ENCODE measurements around the gene PYGO2. TPM values are rescaled to one million over a fixed set of nuclear protein-coding genes. Genes with fewer than 3 reads are reported as not detected.

PYGO2 gene
- total RNA-seq, 1 experiment from 2014 or later, result 35.9 TPM

GRCh38 chr1:154938604-154939399 lies 22.8 kb downstream of the PYGO2 start:
- Mint-ChIP-seq H3K27me3 (ENCODE audit: insufficient read depth, unreplicated experiment) (no peaks in the 10 kb centered on the region), H3K27ac (ENCODE audit: low read depth, unreplicated experiment) (peak overlapping the region; percentile 100), H3K4me3 (ENCODE audit: unreplicated experiment) (peak overlapping the region; percentile 90), H3K9me3 (ENCODE audit: unreplicated experiment) (no peaks in the 10 kb centered on the region), H3K36me3 (ENCODE audit: insufficient read depth, unreplicated experiment) (peaks cover 6% of the 10 kb centered on the region), H3K4me1 (ENCODE audit: insufficient read depth, unreplicated experiment) (peaks cover 43% of the 10 kb centered on the region)
- BruUV-seq (replicated peaks), result no TSS peak
- CTCF ChIA-PET, result interaction anchor here (0.5 to 5.7 kb wide), 13 partner anchors 7 to 588 kb away, joined by 3 to 45 read pairs (median 3); partner anchors contain the start of genes PBXIP1 and PYGO2
- DNase-seq (ENCODE audit: unreplicated experiment), result no peak
- intact Hi-C loops (cut with micrococcal nuclease), result no loop called here
- TF ChIP-seq, protein P1, sequence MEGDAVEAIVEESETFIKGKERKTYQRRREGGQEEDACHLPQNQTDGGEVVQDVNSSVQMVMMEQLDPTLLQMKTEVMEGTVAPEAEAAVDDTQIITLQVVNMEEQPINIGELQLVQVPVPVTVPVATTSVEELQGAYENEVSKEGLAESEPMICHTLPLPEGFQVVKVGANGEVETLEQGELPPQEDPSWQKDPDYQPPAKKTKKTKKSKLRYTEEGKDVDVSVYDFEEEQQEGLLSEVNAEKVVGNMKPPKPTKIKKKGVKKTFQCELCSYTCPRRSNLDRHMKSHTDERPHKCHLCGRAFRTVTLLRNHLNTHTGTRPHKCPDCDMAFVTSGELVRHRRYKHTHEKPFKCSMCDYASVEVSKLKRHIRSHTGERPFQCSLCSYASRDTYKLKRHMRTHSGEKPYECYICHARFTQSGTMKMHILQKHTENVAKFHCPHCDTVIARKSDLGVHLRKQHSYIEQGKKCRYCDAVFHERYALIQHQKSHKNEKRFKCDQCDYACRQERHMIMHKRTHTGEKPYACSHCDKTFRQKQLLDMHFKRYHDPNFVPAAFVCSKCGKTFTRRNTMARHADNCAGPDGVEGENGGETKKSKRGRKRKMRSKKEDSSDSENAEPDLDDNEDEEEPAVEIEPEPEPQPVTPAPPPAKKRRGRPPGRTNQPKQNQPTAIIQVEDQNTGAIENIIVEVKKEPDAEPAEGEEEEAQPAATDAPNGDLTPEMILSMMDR (IDR thresholded peaks at IDR 0.05; ENCODE audit: unreplicated experiment), result no peak
- POLR2A ChIA-PET, result interaction anchor here (0.6 to 6.3 kb wide), 21 partner anchors 13 to 459 kb away, joined by 3 to 146 read pairs (median 5); partner anchors contain the start of genes ADAM15, CHRNB2, CKS1B and EFNA1

DNA sequence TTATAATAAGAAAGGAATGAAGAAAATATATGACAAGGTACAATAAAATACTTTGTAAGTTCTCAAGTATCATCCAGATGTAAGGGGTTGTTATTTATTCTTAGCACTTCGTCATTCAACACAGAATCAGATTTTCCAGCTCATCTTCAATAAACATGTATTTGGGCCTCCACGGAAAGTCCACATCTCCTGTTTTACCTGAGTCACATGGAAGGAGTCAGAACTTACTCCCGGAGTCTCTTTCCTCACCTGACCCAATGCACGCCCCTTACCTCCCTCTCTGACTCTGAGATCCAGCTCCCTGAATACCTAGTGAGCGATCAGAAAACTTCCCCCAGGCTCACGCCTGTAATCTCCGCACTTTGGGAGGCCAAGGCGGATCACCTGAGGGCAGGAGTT lies 23.6 kb downstream of the PYGO2 start:
- POLR2A ChIA-PET, result interaction anchor here (0.5 to 6.3 kb wide), 29 partner anchors 9 to 458 kb away, joined by 3 to 146 read pairs (median 6); partner anchors contain the start of genes ADAM15, CHRNB2, CKS1B and EFNA1
- Mint-ChIP-seq H3K9me3 (ENCODE audit: unreplicated experiment) (no peaks in the 10 kb centered on the region), H3K4me1 (ENCODE audit: insufficient read depth, unreplicated experiment) (peaks cover 40% of the 10 kb centered on the region), H3K4me3 (ENCODE audit: unreplicated experiment) (peak overlapping the region; percentile 90), H3K27me3 (ENCODE audit: insufficient read depth, unreplicated experiment) (no peaks in the 10 kb centered on the region), H3K27ac (ENCODE audit: low read depth, unreplicated experiment) (peak overlapping the region; percentile 100), H3K36me3 (ENCODE audit: insufficient read depth, unreplicated experiment) (peaks cover 6% of the 10 kb centered on the region)
- intact Hi-C loops (cut with micrococcal nuclease), result loop anchor here (1.0 to 2.0 kb wide), 2 partner anchors 379 to 459 kb away; no protein-coding TSS in a partner anchor
- CTCF ChIA-PET, result interaction anchor here (0.5 to 5.7 kb wide), 17 partner anchors 8 to 588 kb away, joined by 3 to 45 read pairs (median 3); partner anchors contain the start of gene PBXIP1
- BruUV-seq (replicated peaks), result no TSS peak
- TF ChIP-seq, protein P1 (IDR thresholded peaks at IDR 0.05; ENCODE audit: unreplicated experiment), result no peak
- DNase-seq (ENCODE audit: unreplicated experiment), result no peak

DNA sequence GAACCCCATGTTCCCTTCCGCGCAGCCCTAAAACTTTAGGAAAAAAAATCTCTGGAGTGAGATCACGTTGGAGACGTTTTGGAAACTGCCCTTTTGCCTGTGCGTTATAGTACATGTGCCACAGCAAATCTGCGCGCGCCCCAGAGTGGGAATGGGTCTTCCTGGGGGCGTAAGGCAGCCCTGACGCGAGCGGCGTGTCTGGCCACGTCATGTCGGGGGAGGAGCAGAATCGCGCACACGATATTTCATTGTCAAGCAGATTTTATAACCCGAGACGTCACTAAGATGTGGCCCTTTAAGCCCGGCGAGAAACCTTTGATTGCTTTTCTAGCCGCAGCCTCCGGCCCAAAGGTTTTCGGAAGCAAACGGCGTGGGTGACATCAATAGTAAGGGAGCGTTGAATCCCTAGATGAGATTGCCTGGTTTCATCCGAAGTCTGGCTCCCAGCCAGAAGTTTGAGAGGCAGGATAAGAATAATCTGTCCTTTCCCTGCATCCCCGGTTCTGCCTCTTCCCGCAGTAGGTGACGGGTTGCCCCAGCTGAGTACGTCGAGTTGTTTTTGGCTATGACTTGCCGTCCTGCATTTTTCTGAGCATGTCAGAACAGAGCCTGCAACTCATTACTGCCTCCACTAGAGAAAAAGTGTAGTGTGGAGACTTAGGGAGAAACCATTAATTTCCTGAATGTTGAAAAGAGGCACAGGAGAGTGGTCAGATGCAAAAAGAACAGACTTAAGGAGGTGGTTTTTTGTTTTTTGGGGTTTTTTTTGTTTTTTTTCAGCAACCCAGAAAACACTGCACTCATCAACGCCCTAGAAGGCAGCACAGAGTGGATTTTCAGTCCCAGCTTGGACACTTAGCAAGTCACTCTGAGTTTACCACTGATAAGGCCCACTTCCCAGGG lies 24.2 kb downstream of the PYGO2 start:
- H3K36me3 Mint-ChIP-seq (ENCODE audit: insufficient read depth, unreplicated experiment), result peaks cover 6% of the 10 kb centered on the region
- intact Hi-C loops (cut with micrococcal nuclease), result loop anchor here (1.0 to 2.0 kb wide), 2 partner anchors 378 to 459 kb away; no protein-coding TSS in a partner anchor
- CTCF ChIA-PET, result interaction anchor here (0.6 to 5.7 kb wide), 28 partner anchors 9 to 494 kb away, joined by 3 to 45 read pairs (median 4); partner anchors contain the start of genes FLAD1, PBXIP1 and SHC1
- POLR2A ChIA-PET, result interaction anchor here (0.5 to 6.3 kb wide), 62 partner anchors 10 to 1276 kb away, joined by 3 to 146 read pairs (median 5); partner anchors contain the start of genes ADAM15, CHRNB2, CKS1B and EFNA1
- H3K4me3 Mint-ChIP-seq (ENCODE audit: unreplicated experiment), result peak overlapping the region; percentile 90
- H3K4me1 Mint-ChIP-seq (ENCODE audit: insufficient read depth, unreplicated experiment), result peaks cover 42% of the 10 kb centered on the region
- H3K27ac Mint-ChIP-seq (ENCODE audit: low read depth, unreplicated experiment), result peak overlapping the region; percentile 100
- peak; percentile 97 for DNase-seq (ENCODE audit: unreplicated experiment)
- TF ChIP-seq, protein P1 (IDR thresholded peaks at IDR 0.05; ENCODE audit: unreplicated experiment), result peak; percentile 17
- H3K9me3 Mint-ChIP-seq (ENCODE audit: unreplicated experiment), result no peaks in the 10 kb centered on the region
- TSS peak; percentile 97 for BruUV-seq (replicated peaks)
- H3K27me3 Mint-ChIP-seq (ENCODE audit: insufficient read depth, unreplicated experiment), result no peaks in the 10 kb centered on the region

Measured in MCF 10A (cell line).